GM12865 (cell line): Measurements from ENCODE around the gene DAPK1.

Experiments
- DNase-seq: peaks from one replicate; pipeline ENCODE4 v3.0.0; 2010; ENCODE audit warnings: low read depth
- H3K4me3 ChIP-seq: 2 replicates; pipeline ENCODE4 v1.5.1; 2011; ENCODE audit warnings: mild to moderate bottlenecking, low read depth, low read length, control low read depth
- CTCF ChIP-seq: IDR thresholded peaks from 2 replicates; pipeline ENCODE4 v1.5.1; 2011; ENCODE audit warnings: low read length, control low read depth, low read depth, inconsistent platforms; ENCODE audit not compliant: insufficient read depth; ENCODE audit errors: missing control alignments

DAPK1 gene

GRCh38 chr9:87665505-87665904, 167.8 kb downstream of the DAPK1 start:
- DNase-seq, result no peak
- no peak for TF ChIP-seq CTCF
- H3K4me3 ChIP-seq, result no peak overlapping the region

- DNase-seq, result peak; percentile 41
- TF ChIP-seq CTCF, result peak; percentile 31
- H3K4me3 ChIP-seq, result no peak overlapping the region
Observed at GRCh38 chr9:87667164-87667738, 169.6 kb downstream of the DAPK1 start.

GRCh38 chr9:87668222-87668621, 170.6 kb downstream of the DAPK1 start:
- DNase-seq, result no peak
- H3K4me3 ChIP-seq, result no peak overlapping the region
- no peak for TF ChIP-seq CTCF

- TF ChIP-seq CTCF, result no peak
- DNase-seq, result no peak
- H3K4me3 ChIP-seq, result no peak overlapping the region
Observed at GRCh38 chr9:87668722-87669121, 171.1 kb downstream of the DAPK1 start.

- TF ChIP-seq CTCF, result no peak
- no peak overlapping the region for H3K4me3 ChIP-seq
- DNase-seq, result no peak
Observed at GRCh38 chr9:87670572-87671264, 173.1 kb downstream of the DAPK1 start.

- DNase-seq, result no peak
- TF ChIP-seq CTCF, result no peak
Observed at GRCh38 chr9:87671478-87671877, 173.8 kb downstream of the DAPK1 start.

GRCh38 chr9:87671925-87672324, 174.3 kb downstream of the DAPK1 start:
- no peak for TF ChIP-seq CTCF
- no peak overlapping the region for H3K4me3 ChIP-seq
- no peak for DNase-seq

More at GRCh38 chr9:87671478-87671877, 173.8 kb downstream of the DAPK1 start:
- no peak overlapping the region for H3K4me3 ChIP-seq
